Measurements from ENCODE around the gene AKAP12.
A peak's percentile ranks its signal among the peaks of the same experiment; 100 is the strongest.

The AKAP12 gene

DNA sequence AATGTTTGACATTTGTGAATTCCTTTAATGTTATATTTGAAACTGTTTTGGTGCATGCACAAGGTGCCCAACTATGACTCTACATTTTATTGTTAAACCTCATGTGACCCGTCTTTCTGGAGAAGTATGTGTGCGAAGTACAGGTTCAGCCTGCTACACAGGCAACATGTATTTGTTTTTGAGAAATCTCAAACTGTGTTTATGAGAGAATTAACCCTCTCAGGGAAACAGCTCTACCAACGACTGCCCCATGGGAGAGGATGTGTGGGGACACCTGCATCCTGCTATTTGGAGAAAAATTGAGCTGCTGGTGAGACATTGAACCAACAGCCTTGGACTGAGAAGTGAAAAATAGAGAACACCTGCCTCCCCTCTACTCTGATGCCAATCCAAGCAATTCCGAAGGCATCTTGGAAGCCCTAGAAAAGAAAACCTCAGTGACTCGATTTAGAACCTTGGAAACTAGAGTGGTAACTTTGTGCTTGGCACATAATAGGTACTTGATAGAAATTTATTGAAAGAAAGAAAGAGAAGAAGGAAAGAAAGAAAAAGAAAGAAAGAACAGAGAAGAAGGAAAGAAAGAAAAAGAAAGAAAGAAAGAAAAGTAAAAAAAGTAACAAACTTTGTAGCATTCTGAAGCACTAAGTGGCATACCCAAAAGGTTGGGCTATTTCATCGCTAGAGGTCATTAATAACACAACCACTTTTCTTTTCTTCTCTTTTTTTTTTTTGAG lies 2.9 kb upstream of the AKAP12 start:
- no peak for DNase-seq

DNA sequence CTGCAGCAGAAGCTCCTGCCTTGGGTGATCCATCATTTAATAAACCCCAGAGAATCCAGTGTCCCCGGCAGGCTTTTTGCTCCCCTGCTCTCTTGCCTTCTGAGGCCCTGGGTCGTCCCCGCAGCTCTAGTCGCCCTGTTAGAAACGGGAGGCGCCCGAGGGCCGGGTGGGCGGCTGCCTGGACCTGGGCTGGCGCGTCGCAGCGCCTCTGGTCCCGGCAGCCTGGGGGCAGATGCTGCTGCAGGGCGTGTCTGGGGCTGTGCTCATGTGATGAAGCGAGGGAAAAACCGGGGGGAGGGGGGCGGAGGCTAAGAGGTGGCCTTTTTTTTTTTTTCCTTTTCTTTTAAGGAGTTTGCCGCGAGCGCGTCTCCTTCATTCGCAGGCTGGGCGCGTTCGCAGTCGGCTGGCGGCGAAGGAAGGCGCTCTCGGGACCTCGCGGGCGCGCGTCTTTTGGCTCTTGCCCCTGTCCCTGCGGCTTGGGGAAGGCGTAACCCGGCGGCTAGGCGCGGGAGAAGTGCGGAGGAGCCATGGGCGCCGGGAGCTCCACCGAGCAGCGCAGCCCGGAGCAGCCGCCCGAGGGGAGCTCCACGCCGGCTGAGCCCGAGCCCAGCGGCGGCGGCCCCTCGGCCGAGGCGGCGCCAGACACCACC lies 394 bp downstream of the AKAP12 start:
- peak; percentile 83 for DNase-seq

DNA sequence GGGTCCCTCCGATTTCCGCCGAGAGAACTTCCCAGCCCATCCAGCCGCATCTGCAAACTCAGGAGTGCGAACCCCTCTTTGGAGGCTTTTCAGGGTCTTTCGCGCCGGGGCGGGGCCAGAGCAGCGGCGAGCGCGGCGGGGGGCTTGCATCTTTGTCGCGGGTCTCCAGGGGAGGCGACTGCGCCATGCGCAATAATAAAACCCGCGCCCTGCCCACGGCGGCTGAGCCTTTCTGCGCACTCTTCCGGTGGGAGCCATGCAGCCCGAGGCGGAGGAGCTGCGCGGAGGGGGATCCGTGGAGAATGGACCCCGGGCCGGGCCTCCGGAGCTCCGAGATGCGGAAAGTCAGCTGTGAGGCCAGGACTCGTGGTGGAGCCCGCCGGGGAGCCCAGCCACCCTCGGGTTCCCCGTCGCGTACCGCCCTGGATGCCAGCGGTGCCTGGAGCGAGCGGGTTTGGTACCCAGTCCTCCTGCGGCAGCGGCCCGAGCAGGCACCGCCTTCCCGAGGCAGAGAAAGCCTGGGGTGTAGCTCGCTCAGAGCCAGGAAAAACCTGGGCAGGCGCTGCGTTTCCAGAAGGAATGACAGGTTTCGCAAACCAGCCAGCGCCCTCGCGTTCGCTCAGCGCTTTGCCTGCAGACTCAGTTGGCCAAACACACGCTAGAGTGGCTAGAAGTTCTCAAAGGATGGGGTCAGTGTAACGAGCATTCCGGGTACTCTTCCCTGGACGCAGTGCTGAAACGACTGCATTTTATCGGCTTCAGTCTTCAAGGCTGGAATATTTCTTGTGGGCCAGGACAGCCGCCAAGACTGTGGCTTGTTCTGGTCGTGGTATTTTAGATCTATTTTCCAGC lies 1.2 kb downstream of the AKAP12 start:
- DNase-seq = peak; percentile 67

DNA sequence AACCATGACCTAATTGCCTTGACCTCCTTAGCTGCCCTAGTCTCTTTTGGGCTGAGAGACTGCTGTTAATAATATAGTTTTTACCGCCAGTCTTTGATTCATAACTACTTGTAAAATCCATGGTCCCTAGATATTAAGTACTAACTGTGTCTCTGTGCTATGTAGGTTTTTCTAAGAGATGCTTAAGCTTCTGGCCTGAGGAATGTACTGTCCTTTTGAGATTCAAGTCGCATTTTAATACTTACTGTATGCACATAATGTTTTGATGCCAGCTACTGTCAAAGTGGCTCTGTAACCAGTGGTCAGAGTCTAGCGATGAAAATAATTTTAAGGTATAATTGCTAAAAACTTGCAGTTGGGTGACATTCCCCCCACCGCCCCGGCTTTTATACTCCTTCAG lies 2.1 kb downstream of the AKAP12 start:
- no peak for DNase-seq

DNA sequence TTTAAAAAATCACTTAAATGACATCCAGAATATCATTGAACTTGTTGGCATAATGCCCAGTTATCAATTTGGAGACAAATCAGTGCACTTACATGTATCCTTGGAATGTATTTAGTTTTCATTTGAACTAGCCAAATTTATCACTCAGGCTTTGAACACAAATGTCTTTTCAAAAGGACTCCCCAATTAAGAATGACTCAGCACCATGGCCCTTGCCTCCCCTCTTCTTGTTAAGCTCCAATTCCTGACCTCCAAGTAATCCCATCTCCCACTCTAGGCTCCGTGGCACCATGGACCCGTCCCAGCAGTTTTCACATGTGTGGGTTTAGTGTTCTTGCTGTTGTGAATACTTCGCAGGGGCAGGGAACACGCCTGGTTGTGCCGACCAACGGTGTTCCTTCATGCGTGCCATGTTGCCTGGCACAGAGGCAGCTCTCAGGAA lies 2.7 kb downstream of the AKAP12 start:
- DNase-seq = peak; percentile 24

DNA sequence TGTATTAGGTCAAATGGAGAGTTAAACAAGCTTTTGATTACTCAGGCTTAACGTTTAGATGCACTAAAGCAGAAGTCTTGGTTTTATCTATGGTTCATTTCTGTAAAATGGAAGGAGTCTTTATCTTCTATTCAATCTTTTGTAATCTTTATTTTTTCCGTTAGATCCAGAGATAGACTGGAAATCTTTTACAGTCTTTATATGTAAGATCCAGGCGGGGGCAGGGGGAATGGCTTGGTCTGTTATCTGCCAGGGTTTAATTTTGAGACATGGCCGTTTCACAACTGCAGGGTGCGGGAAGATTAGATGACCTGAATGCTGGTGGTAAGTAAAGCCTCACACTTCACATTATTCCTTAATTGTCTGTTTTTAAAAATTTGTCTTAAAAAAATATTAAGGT lies 3.7 kb downstream of the AKAP12 start:
- no peak for DNase-seq

DNA sequence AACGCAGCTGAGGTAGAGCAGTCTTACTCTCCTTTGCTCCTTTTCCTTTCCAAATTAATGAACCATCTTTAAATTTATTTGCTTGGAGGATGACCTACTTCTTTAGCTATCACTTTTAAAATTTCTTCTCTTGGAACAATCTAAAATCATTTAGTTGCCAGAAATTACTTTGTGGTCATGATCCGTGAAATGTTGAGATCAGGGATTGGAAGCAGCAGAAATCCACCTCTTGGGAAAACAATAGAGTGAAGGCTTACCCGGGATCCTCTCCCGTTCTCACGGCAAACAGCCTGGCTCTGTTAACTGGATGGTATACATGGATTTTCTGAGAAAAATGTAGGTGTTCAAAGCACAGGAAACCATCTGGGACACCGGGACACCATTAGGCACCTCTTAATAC lies 7.7 kb downstream of the AKAP12 start:
- no peak for DNase-seq

DNA sequence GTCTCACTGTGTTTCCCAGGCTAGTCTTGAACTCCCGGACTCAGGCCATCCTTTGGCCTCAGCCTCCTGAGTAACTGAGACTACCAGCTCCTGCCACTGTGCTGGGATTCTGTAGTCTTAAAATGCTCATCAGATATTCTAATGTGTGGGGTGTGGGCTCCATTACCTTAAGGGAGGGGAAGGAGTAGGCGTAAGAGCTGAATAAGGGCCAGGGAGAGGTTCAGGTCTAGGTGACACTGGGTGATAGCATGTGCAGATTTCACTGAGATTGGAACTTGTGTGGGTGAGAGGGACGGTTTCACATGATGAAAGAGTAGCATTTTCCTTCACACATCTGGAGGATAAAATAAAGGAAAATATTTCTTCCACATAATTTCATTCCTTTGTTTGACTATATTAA lies 8.5 kb downstream of the AKAP12 start:
- DNase-seq = no peak

DNA sequence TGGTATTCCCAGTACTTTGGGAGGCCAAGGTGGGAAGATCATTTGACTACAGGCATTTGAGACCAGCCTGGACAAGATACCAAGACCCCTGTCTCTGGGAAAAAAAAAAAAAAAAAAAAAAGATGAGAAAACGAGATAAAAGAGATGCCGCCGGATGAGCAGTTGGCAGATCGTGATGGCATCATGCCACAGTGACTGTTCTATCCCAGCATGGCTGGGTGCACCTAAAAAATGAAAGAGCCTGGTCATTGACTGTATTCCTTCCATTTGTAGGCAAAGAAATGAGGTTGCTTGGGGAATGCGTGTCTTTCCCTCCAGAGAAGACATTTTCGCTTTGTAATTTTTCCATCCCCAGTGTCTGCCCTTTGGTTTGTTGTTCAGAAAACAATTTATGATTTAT lies 12.9 kb downstream of the AKAP12 start:
- DNase-seq = no peak

DNA sequence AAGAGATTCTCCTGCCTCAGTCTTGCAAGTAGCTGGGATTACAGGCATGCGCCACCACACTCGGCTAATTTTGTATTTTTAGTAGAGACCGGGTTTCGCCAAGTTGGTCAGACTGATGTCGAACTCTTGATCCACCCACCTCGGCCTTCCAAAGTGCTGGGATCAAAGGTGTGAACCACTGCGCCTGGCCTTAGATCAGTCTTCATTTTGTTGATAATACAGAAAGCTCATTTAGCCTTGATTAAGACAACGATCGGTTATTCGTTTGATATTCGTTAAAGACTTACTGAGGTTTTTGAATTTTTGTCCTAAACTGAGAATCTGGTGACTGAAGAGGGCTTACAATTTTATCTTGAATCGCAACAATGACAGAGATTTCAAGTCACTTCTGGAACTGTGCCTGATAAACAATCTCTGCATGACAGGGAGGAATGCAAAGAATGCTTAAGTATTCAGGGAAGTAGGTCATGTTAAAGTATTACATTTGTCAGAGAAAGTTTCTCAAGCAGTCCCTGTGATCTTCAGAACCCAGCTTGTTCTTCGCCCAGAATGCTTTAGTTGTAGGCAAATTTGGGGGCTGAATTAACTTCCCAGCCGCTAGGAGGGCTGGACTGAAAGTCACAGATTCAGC lies 14.8 kb downstream of the AKAP12 start:
- peak; percentile 51 for DNase-seq

DNA sequence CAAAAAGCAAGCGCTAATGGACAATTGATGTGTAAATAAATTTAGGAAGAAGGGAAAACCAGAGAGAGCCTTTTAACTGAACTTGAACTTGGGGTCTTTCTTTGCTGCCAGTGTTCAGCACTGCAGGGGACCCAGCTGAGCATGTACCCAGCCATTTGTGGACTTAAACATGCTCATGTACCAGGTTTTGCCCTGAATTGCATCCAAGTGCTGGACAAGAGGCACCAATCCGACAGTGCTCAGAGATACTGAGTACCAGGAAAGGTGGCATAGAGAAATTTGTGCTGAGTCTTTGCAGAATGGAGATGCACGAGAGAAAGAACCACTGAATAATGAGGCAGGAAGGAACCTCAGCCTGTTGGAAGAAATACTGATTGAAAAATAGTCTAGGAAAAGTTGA lies 16.0 kb downstream of the AKAP12 start:
- no peak for DNase-seq

DNA sequence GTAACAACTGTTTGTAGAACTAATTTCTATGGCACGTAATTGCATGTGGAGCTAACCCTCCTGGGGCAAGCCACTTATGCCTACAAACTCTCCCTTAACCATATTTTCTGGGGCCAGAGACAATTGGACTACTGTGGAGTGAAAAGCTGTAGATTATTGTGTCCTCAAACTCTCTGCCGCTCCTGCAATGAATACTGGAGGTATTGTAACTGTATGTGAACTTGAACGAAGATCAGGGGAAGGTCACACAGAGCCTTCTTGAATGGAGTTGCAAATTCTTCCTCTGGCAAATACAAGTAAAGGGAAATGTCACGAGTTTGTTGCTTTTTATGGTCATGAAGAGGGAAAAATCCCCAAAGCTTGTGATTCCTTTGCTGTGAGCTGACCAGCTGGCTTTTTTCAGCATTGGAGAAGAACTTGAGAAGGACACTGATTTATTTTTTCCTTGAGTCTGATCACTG lies 18.2 kb downstream of the AKAP12 start:
- peak; percentile 35 for DNase-seq

DNA sequence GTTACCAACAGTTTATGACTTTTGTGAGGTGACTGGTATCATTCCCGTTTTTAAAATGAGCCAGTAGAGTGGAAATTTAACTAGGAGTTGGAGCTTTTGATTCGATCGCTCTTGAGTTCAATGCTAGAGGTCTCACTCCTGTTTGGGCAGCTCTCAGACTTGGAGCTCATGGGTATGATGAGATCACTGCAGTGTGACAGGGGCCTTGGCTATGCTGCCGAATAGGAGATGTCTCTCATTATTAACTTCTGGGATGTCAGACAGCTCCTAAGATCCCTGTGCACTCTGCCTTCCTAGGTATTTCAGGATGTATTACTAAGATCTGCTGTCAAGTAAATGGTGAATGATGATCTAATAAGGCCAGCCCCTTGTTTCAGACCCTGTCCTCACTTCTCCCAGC lies 20.4 kb downstream of the AKAP12 start:
- no peak for DNase-seq

DNA sequence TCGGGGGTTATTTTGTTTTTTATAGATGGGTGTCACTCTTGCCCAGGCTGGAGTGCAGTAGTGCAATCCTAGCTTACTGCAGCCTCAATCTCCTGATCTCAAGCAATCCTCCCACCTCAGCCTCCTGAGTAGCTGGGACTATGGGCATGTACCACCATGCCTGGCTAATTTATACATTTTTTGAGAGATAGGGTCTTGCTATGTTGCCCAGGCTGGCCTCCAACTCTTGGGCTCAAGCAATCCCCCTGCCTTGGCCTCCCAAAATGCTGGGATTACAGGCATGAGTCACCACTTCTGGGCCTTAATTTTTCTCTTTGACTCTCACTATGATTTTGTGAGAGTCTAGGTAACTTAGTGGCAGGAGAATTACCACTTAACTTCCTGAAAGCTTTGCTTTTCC lies 23.3 kb downstream of the AKAP12 start:
- no peak for DNase-seq

DNA sequence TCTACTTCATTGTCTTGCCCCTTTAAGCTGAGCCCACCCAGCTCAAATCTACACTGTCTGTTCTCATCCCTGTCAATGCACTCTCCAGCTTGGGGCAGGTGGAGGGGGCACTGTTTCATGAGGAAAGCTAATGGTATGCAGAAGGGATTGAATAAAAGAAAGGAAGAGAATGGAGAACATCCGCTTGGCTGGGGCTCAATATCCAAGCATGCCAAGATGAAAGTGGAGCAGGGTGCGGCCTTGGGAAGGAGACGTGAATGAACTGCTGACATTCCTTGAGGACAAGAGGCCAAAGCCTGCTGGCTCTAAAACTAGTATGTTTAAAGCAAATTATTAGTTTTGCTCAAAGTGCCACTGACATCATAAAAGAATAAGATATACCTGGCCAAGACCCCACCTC lies 24.2 kb downstream of the AKAP12 start:
- DNase-seq = peak; percentile 21

DNA sequence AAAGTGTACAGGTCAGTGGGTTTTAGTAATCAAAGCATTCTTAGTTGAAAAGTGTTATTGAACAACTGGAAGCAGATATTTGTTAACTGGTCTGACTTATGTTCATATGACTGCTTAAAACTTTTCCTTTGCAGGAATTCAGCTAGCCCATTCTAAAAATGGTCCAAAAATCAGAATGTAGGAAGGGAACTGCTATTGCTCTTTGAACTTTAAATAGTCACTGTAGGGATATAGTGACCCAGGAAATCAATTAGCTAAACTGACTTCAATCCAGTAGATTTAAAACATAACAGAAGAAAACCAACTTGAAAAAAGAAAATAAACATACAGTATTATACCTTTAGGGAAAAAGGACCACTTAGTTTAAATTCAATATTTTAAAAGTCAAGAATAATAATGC lies 25.5 kb downstream of the AKAP12 start:
- DNase-seq = no peak

DNA sequence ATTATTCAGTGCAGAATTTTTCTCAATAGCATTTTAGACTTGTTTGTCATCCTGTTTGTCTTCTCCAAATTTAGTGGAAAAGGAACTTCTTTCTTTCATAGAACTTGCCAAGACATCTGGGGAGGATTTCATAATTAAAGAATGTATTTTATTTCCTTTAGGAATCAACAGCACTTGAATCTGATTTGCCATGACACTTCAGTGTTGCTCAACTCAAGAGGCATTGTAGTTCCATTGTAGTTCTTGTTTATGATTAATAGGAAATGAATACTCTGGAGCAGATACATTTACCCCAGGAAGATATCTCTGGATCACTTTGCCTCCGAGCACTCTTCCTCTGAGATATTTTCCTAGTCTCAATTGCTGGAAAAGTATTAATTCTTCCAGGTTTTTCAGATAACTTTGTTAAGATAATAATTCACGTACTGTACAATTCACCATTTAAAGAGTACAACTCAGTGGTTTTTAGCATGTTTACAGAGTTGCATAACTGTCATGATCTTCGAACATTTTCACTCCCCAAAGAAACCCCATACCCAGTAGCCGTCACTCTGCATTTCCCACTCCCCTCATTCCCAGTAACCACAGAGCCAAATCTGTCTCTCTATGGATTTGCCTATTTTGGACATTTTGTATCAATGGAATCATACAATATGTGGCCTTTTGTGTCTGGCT lies 29.7 kb downstream of the AKAP12 start:
- peak; percentile 87 for DNase-seq

DNA sequence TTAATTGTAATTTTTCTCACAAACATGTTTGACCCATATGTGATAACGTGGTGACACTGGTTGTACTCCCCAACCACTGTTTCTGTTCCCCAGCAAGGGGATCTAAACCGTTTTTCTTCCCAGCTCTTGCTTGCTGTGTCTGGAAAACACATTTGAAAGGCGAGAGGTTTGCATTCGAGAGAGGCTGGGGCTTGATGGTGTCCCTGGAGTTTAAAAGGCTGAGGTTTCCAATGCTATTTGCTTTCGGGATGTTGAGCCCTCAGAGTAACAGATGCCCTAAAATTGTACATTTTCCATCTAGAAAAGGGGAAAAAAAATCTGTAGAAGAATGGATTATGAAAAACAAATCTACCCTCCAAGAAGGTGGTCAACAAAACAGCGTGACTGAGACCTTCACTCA lies 35.4 kb downstream of the AKAP12 start:
- DNase-seq = no peak

DNA sequence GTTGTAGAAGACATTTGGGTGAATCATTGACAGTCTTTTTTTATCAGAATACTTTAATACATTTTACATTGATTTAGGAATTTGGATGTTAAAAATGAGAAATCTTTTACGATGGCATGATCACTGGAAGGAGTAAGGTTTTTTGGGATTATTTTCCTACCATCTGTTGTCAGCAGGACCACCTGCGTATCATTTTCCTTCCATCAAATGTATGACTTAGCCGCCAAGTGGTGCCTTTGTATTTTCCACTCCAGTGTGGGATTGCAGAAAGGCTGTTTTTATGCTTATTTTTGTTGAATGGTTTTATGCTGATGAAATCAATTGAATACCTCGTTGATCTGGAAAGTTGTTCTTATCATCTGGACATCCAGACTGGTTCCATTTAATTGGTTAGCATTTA lies 35.8 kb downstream of the AKAP12 start:
- no peak for DNase-seq

DNA sequence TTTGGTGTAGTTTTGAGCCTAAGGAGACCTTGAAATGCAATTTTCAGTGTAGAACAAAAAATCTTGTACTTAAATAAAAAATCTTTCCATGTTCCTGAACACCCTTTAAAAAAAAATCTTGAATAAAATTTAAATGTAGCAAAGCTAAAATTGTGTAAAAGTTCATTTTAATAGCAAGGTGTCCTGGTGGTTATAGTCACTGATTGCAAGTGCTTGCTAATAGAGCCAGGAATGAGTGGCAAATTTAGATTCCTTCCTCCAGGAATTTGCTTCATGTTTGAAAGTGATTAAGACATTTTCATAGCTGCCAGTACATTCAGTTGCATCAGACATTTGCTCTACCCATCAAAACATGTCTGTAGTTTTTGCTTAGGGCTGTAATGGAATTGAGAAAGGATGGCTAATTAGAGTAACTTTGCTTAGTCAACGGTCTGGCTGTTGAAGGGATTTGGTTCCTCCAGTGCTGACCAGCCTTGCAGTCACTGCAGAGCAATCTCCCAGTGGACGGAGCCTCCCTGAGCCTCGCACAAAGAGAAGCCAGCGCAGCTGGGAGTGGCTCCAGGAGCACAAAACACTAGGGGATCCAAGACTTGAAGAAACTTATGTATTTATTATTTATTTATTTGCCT lies 36.5 kb downstream of the AKAP12 start:
- peak; percentile 91 for DNase-seq

DNA sequence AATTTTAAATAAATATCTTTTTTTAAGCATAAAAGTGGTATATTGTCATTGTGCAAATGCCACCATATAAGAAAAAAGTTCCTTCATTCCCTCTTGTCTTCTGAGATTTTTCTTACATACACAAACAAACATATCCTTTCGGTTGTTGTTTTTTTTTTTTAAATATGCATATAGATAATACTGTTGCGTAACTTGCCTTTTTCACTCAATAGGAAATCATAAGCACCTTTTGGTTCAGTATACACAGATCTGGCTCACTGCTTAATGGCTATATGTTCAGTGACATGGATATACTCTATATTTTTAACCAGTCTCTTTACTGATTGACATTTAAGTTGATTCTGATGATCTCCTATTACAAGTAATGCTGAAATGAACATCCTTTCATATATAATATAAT lies 40.1 kb downstream of the AKAP12 start:
- no peak for DNase-seq

DNA sequence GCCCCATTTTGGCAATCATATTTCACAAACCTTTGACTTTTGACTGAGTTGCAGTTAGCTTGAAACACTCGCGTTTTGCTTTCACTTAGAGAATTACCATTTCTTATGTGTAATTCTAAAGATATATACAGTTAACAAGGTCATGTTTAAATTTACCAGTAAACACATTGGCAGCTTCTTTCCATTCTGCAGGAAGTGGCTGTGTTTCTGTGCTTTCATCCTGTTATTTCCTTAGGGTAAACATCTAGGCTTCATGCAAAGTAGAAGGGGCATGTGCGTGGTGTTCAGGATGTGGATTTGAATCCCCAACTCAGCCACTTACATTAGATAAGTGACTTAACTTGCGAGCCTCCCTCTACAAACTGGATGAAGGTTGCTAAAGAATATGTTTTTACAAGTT lies 41.1 kb downstream of the AKAP12 start:
- DNase-seq = no peak

Data from fibroblast of skin of abdomen (primary cell).